Thyroid gland (tissue), 4 donors: Measurements from ENCODE around the gene RNF123. TPM values are rescaled to one million over a fixed set of nuclear protein-coding genes. Genes with fewer than 3 reads are reported as not detected.

ENCODE experiments used
- DNase-seq, 2 donors: peaks; one replicate each; pipeline ENCODE4 v3.0.0-alpha.2; 2019
- H3K27ac ChIP-seq, 3 donors: fragments of 200-600 bp; sonication (generic); 1 replicate in 2 of 3; 2 replicates in 1 of 3; pipeline ENCODE4 v1.5.1; 2016 to 2019; ENCODE audit warnings: mild to moderate bottlenecking in 1 of 3, moderate library complexity in 1 of 3
- H3K27me3 ChIP-seq: fragments of 200-600 bp; sonication (generic); one replicate; pipeline ENCODE4 v1.5.1; 2019
- H3K36me3 ChIP-seq, 2 donors: fragments of 200-600 bp; sonication (generic); one replicate each; pipeline ENCODE4 v1.5.1; 2016 to 2019
- H3K4me1 ChIP-seq, 2 donors: fragments of 200-600 bp; sonication (generic); one replicate each; pipeline ENCODE4 v1.5.1; 2017 to 2019
- H3K4me3 ChIP-seq, 3 donors: fragments of 200-600 bp; sonication (generic); replicated peaks in 1 of 3; 1 replicate in 2 of 3; 2 replicates in 1 of 3; pipeline ENCODE4 v1.5.1; 2016; ENCODE audit warnings: mild to moderate bottlenecking in 1 of 3
- H3K9me3 ChIP-seq: fragments of 200-600 bp; sonication (generic); one replicate; pipeline ENCODE4 v1.5.1; 2017
- CTCF ChIP-seq, 6 experiments: fragments of 200-600 bp in 3 of 6; fragments of 450-650 bp in 3 of 6; sonication (generic) in 3 of 6; IDR thresholded peaks; one replicate each; pipeline ENCODE4 v1.5.1; 2016 to 2019; ENCODE audit warnings: antibody characterized with exemption in 6 of 6, mild to moderate bottlenecking in 2 of 6, inconsistent platforms in 1 of 6, moderate library complexity in 1 of 6
- POLR2A ChIP-seq, 2 donors: fragments of 450-650 bp; IDR thresholded peaks; one replicate each; pipeline ENCODE4 v1.6.1; 2017; ENCODE audit warnings: antibody characterized with exemption in 2 of 2, mild to moderate bottlenecking in 2 of 2, moderate library complexity in 1 of 2
- WGBS, 2 donors: methylation state at CpG; one replicate each; pipeline ENCODE4 v1.1.5; 2017; 5-methylcytosine and 5-hydroxymethylcytosine counted together
- intact Hi-C: fragments of 100-400 bp; cut with DNase I; formaldehyde crosslinking; loops from one replicate; pipeline ENCODE4 v1.15.1; 2023
- total RNA-seq, 4 donors: library from RNA; depleted of rRNA; stranded (reverse); fragments of >200 nt; gene quantifications; one replicate each; pipeline ENCODE4 v1.2.3, GENCODE V29; 2016

Gene RNF123
- total RNA-seq, 4 donors from 2014 or later: 25.9 to 36.8 (median 33.5) TPM

GRCh38 chr3:49712631-49713317 is 23.4 kb downstream of the RNF123 start:
- peaks cover 0 to 7% of the 10 kb centered on the region in 2 donors for H3K36me3 ChIP-seq
- no peak for TF ChIP-seq CTCF (IDR thresholded peaks at IDR 0.05)
- no peak for TF ChIP-seq POLR2A (IDR thresholded peaks at IDR 0.05)
- no peaks in the 10 kb centered on the region for H3K4me1 ChIP-seq
- H3K27me3 ChIP-seq: no peaks in the 10 kb centered on the region
- DNase-seq: no peak
- no peak overlapping the region for H3K27ac ChIP-seq
- 66 to 80% methylated on average over 4 to 5 of the region's 7 CpGs for WGBS, 2 donors
- intact Hi-C loops: no loop called here
- H3K9me3 ChIP-seq: no peaks in the 10 kb centered on the region
- H3K4me3 ChIP-seq: no peak overlapping the region

DNA sequence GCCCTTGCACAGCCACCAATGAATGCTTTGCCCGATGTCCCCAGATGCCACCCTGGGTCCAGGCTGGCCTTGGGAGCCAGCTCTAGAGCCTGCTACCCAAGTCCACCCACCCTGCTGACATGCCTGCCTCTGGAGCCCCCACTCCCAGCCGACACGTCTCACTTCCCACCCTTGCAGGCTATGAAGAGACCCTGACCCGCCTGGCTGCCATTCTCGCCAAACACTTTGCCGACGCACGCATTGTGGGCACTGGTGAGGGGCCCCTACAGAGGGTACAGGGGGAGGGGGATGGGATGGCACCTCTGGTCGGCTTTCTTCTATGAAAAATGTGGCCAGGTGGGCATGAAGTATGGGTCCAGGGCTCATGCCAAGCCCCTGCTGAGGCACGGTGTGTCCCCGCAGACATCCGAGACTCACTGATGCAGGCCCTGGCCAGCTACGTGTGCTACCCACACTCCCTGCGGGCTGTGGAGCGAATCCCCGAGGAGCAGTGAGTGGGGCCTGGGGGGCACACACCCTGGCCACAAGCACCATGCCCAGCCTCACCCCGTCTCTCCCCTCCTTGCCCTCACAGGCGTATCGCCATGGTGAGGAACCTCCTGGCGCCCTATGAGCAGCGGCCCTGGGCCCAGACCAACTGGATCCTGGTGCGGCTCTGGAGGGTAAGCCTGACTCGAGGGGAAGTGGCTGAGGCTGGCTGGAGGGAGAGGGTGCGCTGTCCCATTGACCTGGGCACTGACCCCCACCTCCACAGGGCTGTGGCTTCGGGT is 24.2 kb downstream of the RNF123 start:
- intact Hi-C loops: no loop called here

DNA sequence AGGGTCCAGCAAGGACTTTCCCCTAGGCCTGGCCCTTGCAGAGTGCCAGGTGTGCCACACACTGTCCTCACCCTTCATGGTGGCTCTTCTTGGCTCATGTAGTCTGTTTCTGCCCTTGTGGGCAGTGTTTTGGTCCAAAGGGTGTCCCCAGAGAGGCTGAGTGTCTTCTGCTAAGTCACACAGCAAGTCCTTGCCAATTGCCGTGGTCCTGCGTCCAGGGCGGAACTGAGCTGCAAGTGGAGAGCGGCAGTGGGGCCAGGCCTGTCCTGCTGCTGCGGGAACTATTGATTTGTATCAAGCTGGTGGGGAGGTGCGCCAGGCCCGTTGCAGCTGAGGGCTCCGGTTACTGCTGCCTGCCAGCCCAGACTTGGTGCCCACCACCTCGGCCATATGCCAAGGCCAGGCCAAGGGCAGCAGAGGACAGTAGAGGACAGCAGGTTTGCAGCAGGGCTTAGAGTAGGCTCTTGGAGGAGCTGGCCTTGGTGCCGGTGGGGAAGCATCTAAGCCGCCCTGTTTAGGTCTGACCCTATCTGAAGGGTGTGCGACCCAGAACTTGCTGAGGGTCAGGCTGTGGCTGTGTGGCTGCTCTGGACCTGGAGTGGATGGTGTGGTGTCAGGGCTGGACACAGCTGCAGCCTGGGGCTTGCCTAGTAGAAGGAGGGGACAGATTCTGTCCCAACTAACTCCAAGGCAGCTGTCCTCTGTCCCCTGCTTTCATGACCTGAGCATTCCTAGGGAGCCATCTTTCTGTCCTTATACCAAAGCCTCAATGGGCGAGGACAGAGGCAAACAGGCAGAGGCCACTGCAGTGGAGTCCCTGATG is 25.6 kb downstream of the RNF123 start:
- H3K36me3 ChIP-seq: peaks cover 0 to 7% of the 10 kb centered on the region in 2 donors
- H3K4me1 ChIP-seq: peaks cover 10 to 14% of the 10 kb centered on the region in 2 donors
- H3K9me3 ChIP-seq: no peaks in the 10 kb centered on the region
- TF ChIP-seq CTCF (IDR thresholded peaks at IDR 0.05) (no peak), POLR2A (IDR thresholded peaks at IDR 0.05) (no peak)
- no peak for DNase-seq
- H3K27ac ChIP-seq: no peak overlapping the region
- intact Hi-C loops: no loop called here
- no peak overlapping the region for H3K4me3 ChIP-seq
- H3K27me3 ChIP-seq: no peaks in the 10 kb centered on the region
- WGBS, 2 donors: 100% methylated on average over 5 to 8 of the region's 13 CpGs

More for the DNA sequence above, 24.2 kb downstream of the RNF123 start:
- no peak overlapping the region for H3K27ac ChIP-seq
- TF ChIP-seq POLR2A (IDR thresholded peaks at IDR 0.05): no peak
- no peak for TF ChIP-seq CTCF (IDR thresholded peaks at IDR 0.05)
- peaks cover 2 to 3% of the 10 kb centered on the region in 2 donors for H3K4me1 ChIP-seq
- H3K4me3 ChIP-seq: no peak overlapping the region
- peaks cover 0 to 7% of the 10 kb centered on the region in 2 donors for H3K36me3 ChIP-seq
- 91 to 96% methylated on average over 17 to 24 of the region's 25 CpGs for WGBS, 2 donors
- no peaks in the 10 kb centered on the region for H3K27me3 ChIP-seq
- no peaks in the 10 kb centered on the region for H3K9me3 ChIP-seq
- no peak for DNase-seq

DNA sequence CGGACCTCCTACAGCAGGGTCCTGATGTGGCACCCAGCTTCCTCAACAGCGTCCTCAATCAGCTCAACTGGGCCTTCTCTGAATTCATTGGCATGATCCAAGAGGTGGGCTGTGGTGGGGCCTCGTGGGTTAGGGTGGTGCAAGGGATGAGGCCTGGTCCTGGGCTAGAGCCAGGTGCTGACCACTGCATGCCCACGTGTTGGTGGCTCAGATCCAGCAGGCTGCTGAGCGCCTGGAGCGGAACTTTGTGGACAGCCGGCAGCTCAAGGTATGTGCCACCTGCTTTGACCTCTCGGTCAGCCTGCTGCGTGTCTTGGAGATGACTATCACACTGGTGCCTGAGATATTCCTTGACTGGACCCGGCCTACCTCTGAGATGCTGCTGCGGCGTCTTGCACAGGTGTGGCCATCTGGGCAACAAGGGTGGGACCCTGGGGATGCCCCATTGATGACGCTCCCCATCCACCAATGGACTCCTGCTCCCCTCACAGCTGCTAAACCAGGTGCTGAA is 26.3 kb downstream of the RNF123 start:
- no peak for DNase-seq
- intact Hi-C loops: no loop called here
- Histone ChIP-seq H3K9me3 (no peaks in the 10 kb centered on the region), H3K27me3 (no peaks in the 10 kb centered on the region), H3K4me3 (no peak overlapping the region), H3K4me1 (peaks cover 10 to 16% of the 10 kb centered on the region in 2 donors), H3K27ac (no peak overlapping the region), H3K36me3 (peaks cover 0 to 7% of the 10 kb centered on the region in 2 donors)
- WGBS, 2 donors: 89 to 100% methylated on average over 2 to 5 of the region's 13 CpGs
- no peak for TF ChIP-seq CTCF (IDR thresholded peaks at IDR 0.05)
- TF ChIP-seq POLR2A (IDR thresholded peaks at IDR 0.05): no peak
